ENCODE data around the gene CHAD. TPM values are rescaled to one million over a fixed set of nuclear protein-coding genes. Genes with fewer than 3 reads are reported as not detected.

Gene CHAD
- total and polyA plus RNA-seq, 12 donors: 1.7 to 26.6 (median 7.0) TPM

DNA sequence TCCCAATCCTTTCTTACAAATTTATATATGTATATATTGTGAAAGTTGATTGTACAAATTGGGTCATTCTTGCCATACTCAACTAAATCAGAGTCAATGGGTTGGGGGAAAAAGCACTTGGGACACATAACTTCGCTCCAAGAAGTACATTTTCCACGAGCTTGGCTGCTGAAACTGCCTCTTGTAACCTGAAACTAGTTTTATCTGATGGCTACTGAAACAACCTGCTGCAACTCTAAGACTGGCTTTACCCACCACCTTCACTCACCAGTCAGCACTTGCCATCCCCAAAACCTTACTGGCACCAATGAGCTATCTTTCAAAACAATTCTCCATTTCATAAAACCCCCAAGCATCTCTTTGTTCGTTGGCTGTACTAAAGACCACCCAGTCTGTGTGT lies 25.1 kb upstream of the CHAD start:
- Histone ChIP-seq H3K27ac (no peak overlapping the region), H3K4me3 (no peak overlapping the region), H3K27me3 (no peaks in the 10 kb centered on the region), H3K9me3 (replicated peaks in 1 of 3) (no peaks in the 10 kb centered on the region), H3K4me1 (replicated peaks in 1 of 2) (no peaks in the 10 kb centered on the region), H3K36me3 (replicated peaks in 1 of 2) (no peaks in the 10 kb centered on the region)
- TF ChIP-seq POLR2A (IDR thresholded peaks at IDR 0.05): no peak
- TF ChIP-seq, protein P1, sequence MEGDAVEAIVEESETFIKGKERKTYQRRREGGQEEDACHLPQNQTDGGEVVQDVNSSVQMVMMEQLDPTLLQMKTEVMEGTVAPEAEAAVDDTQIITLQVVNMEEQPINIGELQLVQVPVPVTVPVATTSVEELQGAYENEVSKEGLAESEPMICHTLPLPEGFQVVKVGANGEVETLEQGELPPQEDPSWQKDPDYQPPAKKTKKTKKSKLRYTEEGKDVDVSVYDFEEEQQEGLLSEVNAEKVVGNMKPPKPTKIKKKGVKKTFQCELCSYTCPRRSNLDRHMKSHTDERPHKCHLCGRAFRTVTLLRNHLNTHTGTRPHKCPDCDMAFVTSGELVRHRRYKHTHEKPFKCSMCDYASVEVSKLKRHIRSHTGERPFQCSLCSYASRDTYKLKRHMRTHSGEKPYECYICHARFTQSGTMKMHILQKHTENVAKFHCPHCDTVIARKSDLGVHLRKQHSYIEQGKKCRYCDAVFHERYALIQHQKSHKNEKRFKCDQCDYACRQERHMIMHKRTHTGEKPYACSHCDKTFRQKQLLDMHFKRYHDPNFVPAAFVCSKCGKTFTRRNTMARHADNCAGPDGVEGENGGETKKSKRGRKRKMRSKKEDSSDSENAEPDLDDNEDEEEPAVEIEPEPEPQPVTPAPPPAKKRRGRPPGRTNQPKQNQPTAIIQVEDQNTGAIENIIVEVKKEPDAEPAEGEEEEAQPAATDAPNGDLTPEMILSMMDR (IDR thresholded peaks at IDR 0.05): no peak
- intact Hi-C loops (cut with DNase I): no loop called here
- 60 to 71% (median 67%) methylated on average over 3 of the region's 3 CpGs for WGBS, 4 donors
- no peak for DNase-seq

DNA sequence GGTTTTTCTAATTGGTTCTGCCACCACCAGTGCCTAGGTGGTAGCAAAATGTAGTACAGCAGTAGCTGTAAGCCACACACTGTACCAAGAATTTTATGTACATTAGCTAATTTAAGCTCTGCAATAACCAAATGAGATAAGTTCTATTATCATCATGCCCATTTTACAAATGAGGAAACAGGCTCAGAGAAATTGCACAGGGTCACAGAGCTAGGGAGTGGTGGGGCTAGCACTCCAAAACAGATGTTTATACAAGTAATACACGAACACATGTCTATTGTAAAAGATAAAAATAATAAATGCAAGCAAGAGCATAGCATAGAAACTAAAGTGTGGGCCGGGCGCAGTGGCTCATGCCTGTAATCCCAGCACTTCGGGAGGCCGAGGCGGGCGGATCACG lies 23.5 kb upstream of the CHAD start:
- intact Hi-C loops (cut with DNase I): no loop called here
- no peak for DNase-seq
- Histone ChIP-seq H3K4me3 (no peak overlapping the region), H3K27ac (no peak overlapping the region), H3K9me3 (replicated peaks in 1 of 3) (no peaks in the 10 kb centered on the region), H3K27me3 (no peaks in the 10 kb centered on the region), H3K4me1 (replicated peaks in 1 of 2) (peaks cover 0 to 5% of the 10 kb centered on the region in 2 donors), H3K36me3 (replicated peaks in 1 of 2) (no peaks in the 10 kb centered on the region)
- TF ChIP-seq, protein P1 (IDR thresholded peaks at IDR 0.05): no peak
- no peak for TF ChIP-seq POLR2A (IDR thresholded peaks at IDR 0.05)
- WGBS, 4 donors: 80 to 93% (median 83%) methylated on average over 6 to 8 of the region's 8 CpGs

DNA sequence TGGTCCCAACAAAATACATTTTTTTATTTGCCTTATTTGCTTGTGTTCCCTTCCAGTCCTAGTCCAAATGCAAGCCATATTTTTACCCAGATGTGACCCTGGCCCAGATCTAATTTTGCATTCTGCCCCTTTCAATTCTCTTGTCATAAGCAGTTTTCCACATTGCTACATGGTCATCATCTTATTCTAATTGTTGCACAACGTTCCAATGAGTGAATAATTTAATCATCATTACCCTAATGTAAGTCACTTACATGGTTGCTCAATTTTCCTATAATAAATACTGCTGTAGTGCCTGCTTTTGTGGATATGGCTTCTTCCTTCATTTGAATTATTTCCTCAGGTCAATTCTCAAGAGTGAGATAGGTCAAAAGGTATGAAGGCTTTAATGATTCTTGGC lies 22.8 kb upstream of the CHAD start:
- no peak for TF ChIP-seq POLR2A (IDR thresholded peaks at IDR 0.05)
- TF ChIP-seq, protein P1 (IDR thresholded peaks at IDR 0.05): no peak
- 9 to 28% (median 26%) methylated on average over 1 of the region's 1 CpG for WGBS, 4 donors

DNA sequence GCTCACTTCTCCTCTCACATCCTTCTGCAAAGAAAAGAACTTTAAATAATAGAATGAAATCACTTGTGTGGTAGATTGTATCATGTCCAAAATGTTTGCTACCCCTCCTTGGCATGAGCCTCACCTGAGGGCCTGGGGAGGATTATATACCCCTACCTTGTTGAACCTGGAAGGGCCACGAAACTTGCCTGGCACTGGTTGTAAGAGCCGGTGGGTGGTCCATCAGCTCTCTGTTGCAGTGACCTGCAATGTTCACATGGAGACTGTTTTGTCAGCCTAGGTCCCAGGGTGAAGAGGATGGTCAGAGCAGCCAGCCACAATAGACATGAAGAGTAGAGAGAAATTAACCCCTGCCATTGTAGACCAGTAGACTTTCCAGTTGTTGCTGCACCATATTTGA lies 20.2 kb upstream of the CHAD start:
- intact Hi-C loops (cut with DNase I): loop anchor here (5.0 to 10.0 kb wide), 4 partner anchors 53 to 206 kb away; no protein-coding TSS in a partner anchor
- Histone ChIP-seq H3K27me3 (no peaks in the 10 kb centered on the region), H3K9me3 (replicated peaks in 1 of 3) (no peaks in the 10 kb centered on the region), H3K4me3 (no peak overlapping the region), H3K36me3 (replicated peaks in 1 of 2) (peaks cover 0 to 20% of the 10 kb centered on the region in 2 donors), H3K4me1 (replicated peaks in 1 of 2) (peaks cover 0 to 5% of the 10 kb centered on the region in 2 donors), H3K27ac (no peak overlapping the region)
- no peak for DNase-seq
- 81 to 100% (median 93%) methylated on average over 2 of the region's 2 CpGs for WGBS, 4 donors
- TF ChIP-seq, protein P1 (IDR thresholded peaks at IDR 0.05): no peak
- TF ChIP-seq POLR2A (IDR thresholded peaks at IDR 0.05): no peak

More for the DNA sequence above, 22.8 kb upstream of the CHAD start:
- H3K27ac ChIP-seq: no peak overlapping the region
- DNase-seq: no peak
- no peak overlapping the region for H3K4me3 ChIP-seq
- H3K9me3 ChIP-seq (replicated peaks in 1 of 3): no peaks in the 10 kb centered on the region
- peaks cover 0 to 5% of the 10 kb centered on the region in 2 donors for H3K4me1 ChIP-seq (replicated peaks in 1 of 2)
- no peaks in the 10 kb centered on the region for H3K36me3 ChIP-seq (replicated peaks in 1 of 2)
- intact Hi-C loops (cut with DNase I): no loop called here
- H3K27me3 ChIP-seq: no peaks in the 10 kb centered on the region

Data from adrenal gland (tissue), 12 donors.